ENCODE data around the gene PLEKHA5.

The PLEKHA5 gene

GRCh38 chr12:19402743-19403431 lies 273.4 kb downstream of the PLEKHA5 start:
- Histone ChIP-seq H3K27ac (ENCODE audit: low read depth, low read length, poor library complexity, severe bottlenecking) (no peak overlapping the region), H2AFZ (ENCODE audit: low read length) (no peak overlapping the region), H3K9me3 (ENCODE audit: low read length) (no peaks in the 10 kb centered on the region), H3K9me2 (ENCODE audit: low read depth, low read length) (no peaks in the 10 kb centered on the region), H3K4me3 (ENCODE audit: low read depth, low read length, poor library complexity, severe bottlenecking) (no peak overlapping the region), H3K4me1 (ENCODE audit: insufficient read depth, low read length, severe bottlenecking) (no peaks in the 10 kb centered on the region), H3K9ac (ENCODE audit: low read length) (no peak overlapping the region), H3K4me2 (ENCODE audit: low read length) (no peak overlapping the region), H3K79me2 (ENCODE audit: insufficient read depth, low read length) (no peaks in the 10 kb centered on the region), H3K36me3 (ENCODE audit: insufficient read depth, low read length) (no peaks in the 10 kb centered on the region), H3K27me3 (ENCODE audit: insufficient read depth, low read length) (no peaks in the 10 kb centered on the region), H4K20me1 (ENCODE audit: insufficient read depth, low read length) (no peaks in the 10 kb centered on the region), H3F3A (ENCODE audit: insufficient read depth, low read length) (no peaks in the 10 kb centered on the region)
- TF ChIP-seq CTCF (IDR thresholded peaks at IDR 0.05; ENCODE audit: low read length), result no peak
- no peak for TF ChIP-seq EZH2 (IDR thresholded peaks at IDR 0.05; ENCODE audit: borderline replicate concordance, low read length)

- no peak overlapping the region for H2AFZ ChIP-seq (ENCODE audit: low read length)
- no peaks in the 10 kb centered on the region for H4K20me1 ChIP-seq (ENCODE audit: insufficient read depth, low read length)
- H3K4me2 ChIP-seq (ENCODE audit: low read length), result no peak overlapping the region
- H3K9me2 ChIP-seq (ENCODE audit: low read depth, low read length), result no peaks in the 10 kb centered on the region
- H3K79me2 ChIP-seq (ENCODE audit: insufficient read depth, low read length), result no peaks in the 10 kb centered on the region
- no peaks in the 10 kb centered on the region for H3K36me3 ChIP-seq (ENCODE audit: insufficient read depth, low read length)
- no peaks in the 10 kb centered on the region for H3K9me3 ChIP-seq (ENCODE audit: low read length)
- H3K9ac ChIP-seq (ENCODE audit: low read length), result no peak overlapping the region
- no peak overlapping the region for H3K4me3 ChIP-seq (ENCODE audit: low read depth, low read length, poor library complexity, severe bottlenecking)
- no peaks in the 10 kb centered on the region for H3K4me1 ChIP-seq (ENCODE audit: insufficient read depth, low read length, severe bottlenecking)
- H3F3A ChIP-seq (ENCODE audit: insufficient read depth, low read length), result no peaks in the 10 kb centered on the region
- TF ChIP-seq CTCF (IDR thresholded peaks at IDR 0.05; ENCODE audit: low read length) (no peak), EZH2 (IDR thresholded peaks at IDR 0.05; ENCODE audit: borderline replicate concordance, low read length) (no peak)
- H3K27me3 ChIP-seq (ENCODE audit: insufficient read depth, low read length), result no peaks in the 10 kb centered on the region
- H3K27ac ChIP-seq (ENCODE audit: low read depth, low read length, poor library complexity, severe bottlenecking), result no peak overlapping the region
Measured at GRCh38 chr12:19404242-19404880, 274.8 kb downstream of the PLEKHA5 start.

- TF ChIP-seq EZH2 (IDR thresholded peaks at IDR 0.05; ENCODE audit: borderline replicate concordance, low read length), result no peak
- no peak for TF ChIP-seq CTCF (IDR thresholded peaks at IDR 0.05; ENCODE audit: low read length)
Measured at GRCh38 chr12:19409376-19409775, 279.8 kb downstream of the PLEKHA5 start.

More at GRCh38 chr12:19409376-19409775, 279.8 kb downstream of the PLEKHA5 start:
- H3K27me3 ChIP-seq (ENCODE audit: insufficient read depth, low read length), result no peaks in the 10 kb centered on the region
- no peak overlapping the region for H3K27ac ChIP-seq (ENCODE audit: low read depth, low read length, poor library complexity, severe bottlenecking)
- no peaks in the 10 kb centered on the region for H3K9me3 ChIP-seq (ENCODE audit: low read length)
- no peak overlapping the region for H3K4me2 ChIP-seq (ENCODE audit: low read length)
- H3K4me1 ChIP-seq (ENCODE audit: insufficient read depth, low read length, severe bottlenecking), result no peaks in the 10 kb centered on the region
- no peaks in the 10 kb centered on the region for H3K36me3 ChIP-seq (ENCODE audit: insufficient read depth, low read length)
- no peak overlapping the region for H3K9ac ChIP-seq (ENCODE audit: low read length)
- no peaks in the 10 kb centered on the region for H3F3A ChIP-seq (ENCODE audit: insufficient read depth, low read length)
- no peaks in the 10 kb centered on the region for H4K20me1 ChIP-seq (ENCODE audit: insufficient read depth, low read length)
- no peaks in the 10 kb centered on the region for H3K9me2 ChIP-seq (ENCODE audit: low read depth, low read length)
- H2AFZ ChIP-seq (ENCODE audit: low read length), result no peak overlapping the region
- H3K4me3 ChIP-seq (ENCODE audit: low read depth, low read length, poor library complexity, severe bottlenecking), result no peak overlapping the region
- no peaks in the 10 kb centered on the region for H3K79me2 ChIP-seq (ENCODE audit: insufficient read depth, low read length)

Data from OCI-LY1 (cell line).